H1 (cell line): ENCODE data around the gene LY6G6C. TPM values are rescaled to one million over a fixed set of nuclear protein-coding genes. Genes with fewer than 3 reads are reported as not detected.

Experiments
- CTCF ChIA-PET: fragments of 300-600 bp; sonication (Branson Sonifier 250); formaldehyde crosslinking; loops from one replicate; lab custom pipeline; 2021; ENCODE audit not compliant: partially characterized antibody; lab: Charles Lee
- POLR2A ChIA-PET: fragments of 300-600 bp; sonication (Branson Sonifier 250); formaldehyde crosslinking; loops from one replicate; lab custom pipeline; 2021; ENCODE audit warnings: inconsistent platforms; ENCODE audit not compliant: partially characterized antibody; lab: Charles Lee
- DNase-seq, 2 experiments: peaks; one replicate each; pipeline versions ENCODE4 v3.0.0 to v3.0.0-alpha.2; 2010 to 2022; ENCODE audit warnings: low spot score in 2 of 2, low read depth in 1 of 2, mixed read lengths in 1 of 2
- FAIRE-seq: peaks from 2 replicates; lab custom pipeline; 2011; peaks lifted over from hg19 to GRCh38; lab: Jason Lieb, UNC
- H2AFZ ChIP-seq: 2 replicates; pipeline ENCODE4 v1.8.1; 2012; ENCODE audit warnings: low read length, inconsistent platforms
- H2AK5ac ChIP-seq: 2 replicates; pipeline ENCODE4 v1.6.1; 2013; ENCODE audit warnings: low read depth, low read length
- H2BK120ac ChIP-seq: replicated peaks from 2 replicates; pipeline ENCODE3; 2013; ENCODE audit warnings: low read depth, low read length, inconsistent platforms
- H2BK12ac ChIP-seq: 2 replicates; pipeline ENCODE4 v1.6.1; 2013; ENCODE audit warnings: low read depth, low read length
- H2BK15ac ChIP-seq: 2 replicates; pipeline ENCODE4 v1.6.1; 2013; ENCODE audit warnings: low read length
- H2BK20ac ChIP-seq: 2 replicates; pipeline ENCODE4 v1.6.1; 2013; ENCODE audit warnings: low read length
- H2BK5ac ChIP-seq: 2 replicates; pipeline ENCODE4 v1.6.1; 2013; ENCODE audit warnings: low read depth, low read length
- H3K14ac ChIP-seq: 2 replicates; pipeline ENCODE4 v1.6.1; 2013; ENCODE audit warnings: inconsistent platforms; ENCODE audit not compliant: insufficient read length
- H3K18ac ChIP-seq: 2 replicates; pipeline ENCODE4 v1.6.1; 2013; ENCODE audit warnings: low read length; ENCODE audit errors: extremely low read depth
- H3K23ac ChIP-seq: 2 replicates; pipeline ENCODE4 v1.6.1; 2013; ENCODE audit warnings: inconsistent platforms; ENCODE audit not compliant: insufficient read length
- H3K23me2 ChIP-seq: 2 replicates; pipeline ENCODE4 v1.6.1; 2013; ENCODE audit warnings: low read depth, low read length
- H3K27ac ChIP-seq: 2 replicates; pipeline ENCODE4 v1.6.1; 2011; ENCODE audit warnings: low read depth, low read length, inconsistent platforms
- H3K27me3 ChIP-seq, 4 experiments: replicated peaks in 1 of 4; 1 replicate in 1 of 4; 2 replicates in 3 of 4; pipeline versions ENCODE4 v1.6.1 to v1.8.1; 2011 to 2013; ENCODE audit warnings: low read length in 3 of 4, mild to moderate bottlenecking in 3 of 4, inconsistent platforms in 2 of 4, mixed read lengths in 2 of 4, moderate library complexity in 1 of 4; ENCODE audit not compliant: control insufficient read depth in 3 of 4, insufficient read depth in 3 of 4; ENCODE audit errors: extremely low read depth in 1 of 4
- H3K36me3 ChIP-seq, 4 experiments: 2 replicates each; pipeline versions ENCODE4 v1.6.1 to v1.8.1; 2011 to 2013; ENCODE audit warnings: mild to moderate bottlenecking in 4 of 4, low read length in 3 of 4, moderate library complexity in 2 of 4, control low read depth in 1 of 4, inconsistent platforms in 1 of 4; ENCODE audit not compliant: insufficient read depth in 4 of 4, control insufficient read depth in 2 of 4
- H3K4ac ChIP-seq: replicated peaks from 2 replicates; pipeline ENCODE3; 2013; ENCODE audit warnings: low read length, low read depth, mixed read lengths, inconsistent platforms; ENCODE audit not compliant: insufficient read length
- H3K4me1 ChIP-seq, 4 experiments: replicated peaks in 1 of 4; 1 replicate in 1 of 4; 2 replicates in 3 of 4; pipeline versions ENCODE4 v1.6.1 to v1.8.1; 2011 to 2013; ENCODE audit warnings: low read length in 3 of 4, inconsistent platforms in 2 of 4, mixed read lengths in 1 of 4; ENCODE audit not compliant: insufficient read depth in 4 of 4, control insufficient read depth in 3 of 4
- H3K4me2 ChIP-seq, 2 experiments: 2 replicates each; pipeline versions ENCODE4 v1.6.1 to v1.8.1; 2011 to 2013; ENCODE audit warnings: low read depth in 2 of 2, low read length in 2 of 2, control low read depth in 1 of 2, inconsistent platforms in 1 of 2, mild to moderate bottlenecking in 1 of 2; ENCODE audit not compliant: insufficient read depth in 1 of 2
- H3K4me3 ChIP-seq, 4 experiments: fragments of 200-600, 300-600 bp in 1 of 4; sonication (generic), shearing (Covaris generic), sonication (Bioruptor Twin) in 1 of 4; 2 replicates each; pipeline versions ENCODE4 v1.5.1 to v1.8.1; 2011 to 2016; ENCODE audit warnings: low read length in 4 of 4, low read depth in 3 of 4, control low read depth in 2 of 4, inconsistent platforms in 2 of 4, mild to moderate bottlenecking in 2 of 4, mixed read lengths in 1 of 4, moderate library complexity in 1 of 4; ENCODE audit not compliant: insufficient read depth in 2 of 4; ENCODE audit errors: extremely low read depth in 1 of 4
- H3K56ac ChIP-seq: replicated peaks from 2 replicates; pipeline ENCODE3; 2013; ENCODE audit warnings: low read depth, mild to moderate bottlenecking, mixed read lengths, low read length, inconsistent platforms; ENCODE audit not compliant: insufficient read length
- H3K79me1 ChIP-seq: 2 replicates; pipeline ENCODE4 v1.6.1; 2013; ENCODE audit warnings: low read depth, low read length, control low read depth
- H3K79me2 ChIP-seq, 2 experiments: 2 replicates each; pipeline versions ENCODE4 v1.6.1 to v1.8.1; 2012 to 2013; ENCODE audit warnings: low read length in 2 of 2, mild to moderate bottlenecking in 2 of 2, inconsistent platforms in 1 of 2; ENCODE audit not compliant: insufficient read depth in 2 of 2, control insufficient read depth in 1 of 2
- H3K9ac ChIP-seq, 4 experiments: replicated peaks in 1 of 4; 1 replicate in 1 of 4; 2 replicates in 3 of 4; pipeline versions ENCODE4 v1.6.1 to v1.8.1; 2011 to 2013; ENCODE audit warnings: low read depth in 3 of 4, low read length in 3 of 4, control low read depth in 2 of 4, mild to moderate bottlenecking in 2 of 4, moderate library complexity in 2 of 4, inconsistent platforms in 1 of 4; ENCODE audit errors: extremely low read depth in 1 of 4
- H3K9me3 ChIP-seq, 2 experiments: 2 replicates each; pipeline versions ENCODE4 v1.6.1 to v1.8.1; 2012 to 2013; ENCODE audit warnings: mild to moderate bottlenecking in 2 of 2, moderate library complexity in 2 of 2, control low read depth in 1 of 2, inconsistent platforms in 1 of 2, low read depth in 1 of 2, low read length in 1 of 2, mixed read lengths in 1 of 2; ENCODE audit not compliant: insufficient read depth in 2 of 2
- H4K20me1 ChIP-seq, 2 experiments: replicated peaks in 1 of 2; 2 replicates each; pipeline versions ENCODE3 to v1.8.1; 2011 to 2013; ENCODE audit warnings: inconsistent platforms in 2 of 2, low read length in 2 of 2, mild to moderate bottlenecking in 1 of 2; ENCODE audit not compliant: insufficient read depth in 2 of 2, control insufficient read depth in 1 of 2
- H4K5ac ChIP-seq: 2 replicates; pipeline ENCODE4 v1.6.1; 2013; ENCODE audit warnings: low read length, low read depth, mixed read lengths, inconsistent platforms; ENCODE audit not compliant: insufficient read length
- H4K8ac ChIP-seq: 2 replicates; pipeline ENCODE4 v1.8.0; 2013; ENCODE audit warnings: mild to moderate bottlenecking, moderate library complexity, low read length, inconsistent platforms; ENCODE audit not compliant: insufficient read depth; ENCODE audit errors: extremely low read depth
- H4K91ac ChIP-seq: replicated peaks from 2 replicates; pipeline ENCODE3; 2013; ENCODE audit warnings: low read length, mixed read lengths, inconsistent platforms; ENCODE audit not compliant: insufficient read length
- CHD1 ChIP-seq: IDR thresholded peaks from 2 replicates; pipeline ENCODE4 v1.6.1; 2012; ENCODE audit warnings: low read depth, low read length, improper control_type of control experiment
- EGR1 ChIP-seq: IDR thresholded peaks from 2 replicates; pipeline ENCODE4 v1.6.1; 2011; ENCODE audit warnings: low read depth, low read length, borderline replicate concordance
- SAP30 ChIP-seq: fragments of 300-600 bp; sonication (generic); IDR thresholded peaks from 2 replicates; pipeline ENCODE4 v1.7.1; 2012; ENCODE audit warnings: low read length, moderate library complexity, mild to moderate bottlenecking, inconsistent platforms; ENCODE audit not compliant: insufficient read depth, insufficient replicate concordance
- TCF12 ChIP-seq: IDR thresholded peaks from 2 replicates; pipeline ENCODE4 v1.6.1; 2011; ENCODE audit warnings: low read depth, mild to moderate bottlenecking, low read length
- TEAD4 ChIP-seq: IDR thresholded peaks from 2 replicates; pipeline ENCODE4 v1.6.1; 2012; ENCODE audit warnings: low read depth, low read length, inconsistent platforms, mixed read lengths
- WGBS, 2 experiments: shearing (Covaris generic) in 1 of 2; methylation state at CpG; one replicate each; pipeline versions ENCODE4 v1.1.6 to v1.1.7; 2013 to 2015; ENCODE audit warnings: low lambda C conversion rate in 2 of 2, mixed read lengths in 2 of 2, inconsistent platforms in 1 of 2, low coverage in 1 of 2, missing lambda C conversion rate in 1 of 2; ENCODE audit not compliant: insufficient replicate concordance in 2 of 2, insufficient coverage in 1 of 2, insufficient read length in 1 of 2; ENCODE audit errors: extremely low coverage in 1 of 2, missing lambda C conversion rate in 1 of 2; 5-methylcytosine and 5-hydroxymethylcytosine counted together
- polyA plus RNA-seq, 7 experiments: library from polyadenylated mRNA; depleted of rRNA in 3 of 7; stranded (reverse) in 5 of 7; unstranded in 2 of 7; fragments of >200 nt in 5 of 7; fragments of 200-250 nt in 2 of 7; gene quantifications; 1 replicate in 5 of 7; 2 replicates in 1 of 7; 4 replicates in 1 of 7; pipeline versions ENCODE4 v1.2.1 to v1.2.3, GENCODE V29; 2011 to 2013; ENCODE audit warnings: missing spikeins in 2 of 7, mixed read lengths in 2 of 7
- total RNA-seq: library from RNA; stranded (reverse); fragmentation: NEBNext Ultra II Directional; extraction: Animal tissue kit (Norgen Biotek cat#: 25700); gene quantifications from 2 replicates; pipeline ENCODE4 v1.2.1, GENCODE V29; 2021

LY6G6C gene
- total and polyA plus RNA-seq, 2 of the 8 experiments (the other 6 are each of a cell fraction or from before 2014, with no cell fraction given): 0.23 TPM; not detected in 1

- Histone ChIP-seq H4K5ac (no peak overlapping the region), H2BK5ac (no peak overlapping the region), H4K8ac (no peak overlapping the region), H3K4me2 (no peak overlapping the region), H3K27ac (no peak overlapping the region), H3K79me2 (no peaks in the 10 kb centered on the region), H2AFZ (no peak overlapping the region), H3K9me3 (no peaks in the 10 kb centered on the region), H2AK5ac (no peak overlapping the region), H3K36me3 (peaks cover 9 to 28% (median 18%) of the 10 kb centered on the region in 4 experiments; a peak in 5 of 8 replicates), H4K20me1 (no peaks in the 10 kb centered on the region), H3K18ac (no peak overlapping the region), H3K4me1 (peaks cover 0 to 1% (median 0%) of the 10 kb centered on the region in 4 experiments; a peak in 2 of 7 replicates), H4K91ac (no peak overlapping the region), H3K4me3 (no peak overlapping the region), H3K27me3 (no peaks in the 10 kb centered on the region), H2BK120ac (no peak overlapping the region), H3K79me1 (no peaks in the 10 kb centered on the region), H3K23ac (no peak overlapping the region), H3K23me2 (no peaks in the 10 kb centered on the region), H3K56ac (no peak overlapping the region), H2BK15ac (no peak overlapping the region), H3K4ac (no peak overlapping the region), H2BK12ac (no peak overlapping the region), H3K9ac (no peak overlapping the region), H2BK20ac (no peak overlapping the region), H3K14ac (no peak overlapping the region)
- ChIA-PET CTCF (interaction anchor here (0.6 to 5.8 kb wide), 13 partner anchors 10 to 99 kb away, joined by 3 to 26 read pairs (median 5); partner anchors contain the start of genes BAG6, CSNK2B, DDAH2 and GPANK1), POLR2A (interaction anchor here (0.7 to 6.6 kb wide), 10 partner anchors 8 to 205 kb away, joined by 3 to 33 read pairs (median 4); partner anchors contain the start of genes BAG6, EHMT2, LSM2 and LY6G6D)
- DNase-seq (no peak), FAIRE-seq (no peak)
- 96% methylated on average over 12 of the region's 12 CpGs; no CpG with 5 or more reads in 1 of the 2 experiments for WGBS, 2 experiments
- no peak for TF ChIP-seq SAP30
- no peak for TF ChIP-seq EGR1
- TF ChIP-seq TEAD4: no peak
- TF ChIP-seq TCF12: no peak
- TF ChIP-seq CHD1: no peak
Observed at GRCh38 chr6:31691564-31692108, 29.9 kb downstream of the LY6G6C start.
